NOMO-1 (cell line): ENCODE data around the gene LRRC8B.
A peak's percentile ranks its signal among the peaks of the same experiment; 100 is the strongest.

Experiments
- DNase-seq, 2 experiments: peaks; one replicate each; lab custom pipeline; 2025; ENCODE audit not compliant: unreplicated experiment in 2 of 2; lab: John Stamatoyannopoulos, UW

The LRRC8B gene

GRCh38 chr1:89546082-89546889 lies 21.7 kb downstream of the LRRC8B start:
- no peak for DNase-seq

- DNase-seq, result no peak
Observed at GRCh38 chr1:89546934-89547562, 22.4 kb downstream of the LRRC8B start.

- DNase-seq, result peak in 1 of 2 experiments; percentile 71
Observed at GRCh38 chr1:89547563-89548116, 23.0 kb downstream of the LRRC8B start.

GRCh38 chr1:89548122-89548857 lies 23.7 kb downstream of the LRRC8B start:
- DNase-seq, result no peak

- no peak for DNase-seq
Observed at GRCh38 chr1:89550995-89551394, 26.4 kb downstream of the LRRC8B start.

- DNase-seq, result peak; percentile 47 to 87
Observed at GRCh38 chr1:89552471-89553081, 27.9 kb downstream of the LRRC8B start.

GRCh38 chr1:89553157-89553556 lies 28.5 kb downstream of the LRRC8B start:
- peak in 1 of 2 experiments; percentile 87 for DNase-seq

- no peak for DNase-seq
Observed at GRCh38 chr1:89555550-89555949, 30.9 kb downstream of the LRRC8B start.

- DNase-seq, result peak in 1 of 2 experiments; percentile 49
Observed at GRCh38 chr1:89556726-89557444, 32.3 kb downstream of the LRRC8B start.

GRCh38 chr1:89557445-89557825 lies 32.8 kb downstream of the LRRC8B start:
- no peak for DNase-seq

GRCh38 chr1:89557956-89558355 lies 33.3 kb downstream of the LRRC8B start:
- no peak for DNase-seq

GRCh38 chr1:89563957-89564604 lies 39.5 kb downstream of the LRRC8B start:
- no peak for DNase-seq

- DNase-seq, result no peak
Observed at GRCh38 chr1:89565521-89565920, 40.9 kb downstream of the LRRC8B start.

- DNase-seq, result peak; percentile 35 to 73
Observed at GRCh38 chr1:89566761-89567174, 42.1 kb downstream of the LRRC8B start.

GRCh38 chr1:89567797-89568196 lies 43.2 kb downstream of the LRRC8B start:
- DNase-seq, result no peak

- DNase-seq, result no peak
Observed at GRCh38 chr1:89573410-89573809, 48.8 kb downstream of the LRRC8B start.

GRCh38 chr1:89574621-89575020 lies 50.0 kb downstream of the LRRC8B start:
- no peak for DNase-seq

- DNase-seq, result no peak
Observed at GRCh38 chr1:89575207-89575606, 50.6 kb downstream of the LRRC8B start.

GRCh38 chr1:89576013-89576412 lies 51.4 kb downstream of the LRRC8B start:
- DNase-seq, result no peak

GRCh38 chr1:89578151-89578550 lies 53.5 kb downstream of the LRRC8B start:
- no peak for DNase-seq
